Transverse colon (tissue), 4 donors: ENCODE results near the gene METTL17. TPM values are rescaled to one million over a fixed set of nuclear protein-coding genes. Genes with fewer than 3 reads are reported as not detected.
A peak's percentile ranks its signal among the peaks of the same experiment; 100 is the strongest.

Source experiments
- DNase-seq: peaks from one replicate; pipeline ENCODE4 v3.0.0-alpha.2; 2019
- H3K27ac ChIP-seq, 4 donors: fragments of 200-600 bp; sonication (generic); 2 replicates each; pipeline ENCODE4 v1.5.1; 2016 to 2018; ENCODE audit warnings: inconsistent platforms in 4 of 4
- H3K27me3 ChIP-seq: fragments of 200-600 bp; sonication (generic); 2 replicates; pipeline ENCODE4 v1.5.1; 2017; ENCODE audit warnings: inconsistent platforms
- H3K36me3 ChIP-seq, 4 donors: fragments of 200-600 bp; sonication (generic); 2 replicates each; pipeline ENCODE4 v1.5.1; 2017 to 2019; ENCODE audit warnings: inconsistent platforms in 4 of 4
- H3K4me1 ChIP-seq, 4 donors: fragments of 200-600 bp; sonication (generic); 2 replicates each; pipeline ENCODE4 v1.5.1; 2017 to 2020; ENCODE audit warnings: inconsistent platforms in 4 of 4
- H3K4me3 ChIP-seq, 4 donors: fragments of 200-600 bp; sonication (generic); 1 replicate in 1 of 4; 2 replicates in 3 of 4; pipeline versions ENCODE4 v1.5.1 to v1.6.1; 2017 to 2019; ENCODE audit warnings: inconsistent platforms in 4 of 4
- H3K9me3 ChIP-seq, 2 donors: fragments of 200-600 bp; sonication (generic); 2 replicates each; pipeline ENCODE4 v1.5.1; 2017 to 2019; ENCODE audit warnings: inconsistent platforms in 2 of 2
- EP300 ChIP-seq: sonication (generic); formaldehyde crosslinking; IDR thresholded peaks from one replicate; pipeline ENCODE4 v1.6.1; 2017; ENCODE audit warnings: antibody characterized with exemption, low read depth
- POLR2A ChIP-seq: fragments of 450-650 bp; IDR thresholded peaks from one replicate; pipeline ENCODE4 v1.6.1; 2016; ENCODE audit warnings: antibody characterized with exemption, mild to moderate bottlenecking, moderate library complexity
- POLR2AphosphoS5 ChIP-seq, 3 donors: sonication (generic); formaldehyde crosslinking; IDR thresholded peaks; one replicate each; pipeline ENCODE4 v1.6.1; 2016; ENCODE audit warnings: antibody characterized with exemption in 3 of 3
- WGBS, 2 donors: methylation state at CpG; one replicate each; pipeline ENCODE4 v1.1.5; 2018; ENCODE audit warnings: low coverage in 1 of 2; 5-methylcytosine and 5-hydroxymethylcytosine counted together
- in situ Hi-C, 4 donors: fragments of 200-750 bp; cut with MboI; loops; one replicate each; pipeline versions ENCODE4 v1.15.0 to v1.15.1; 2017; ENCODE audit warnings: low sequenced_read_pairs in 3 of 4, low pct_ligation_motif_present in 1 of 4, low pct_unique_long_range_greater_than_20kb in 1 of 4
- intact Hi-C: fragments of 100-400 bp; cut with DNase I; formaldehyde crosslinking; loops from one replicate; pipeline ENCODE4 v1.15.1; 2023; ENCODE audit warnings: low total_unique reads
- total RNA-seq, 4 donors: library from RNA; depleted of rRNA; stranded (reverse); fragments of >200 nt; gene quantifications; one replicate each; pipeline ENCODE4 v1.1.0, GENCODE V29; 2016
- TF ChIP-seq, protein P1 (sequence below), 5 experiments: fragments of 200-600 bp in 3 of 5; fragments of 450-650 bp in 2 of 5; sonication (generic) in 3 of 5; IDR thresholded peaks; 1 replicate in 2 of 5; 2 replicates in 3 of 5; pipeline ENCODE4 v1.5.1; 2016 to 2017; ENCODE audit warnings: antibody characterized with exemption in 5 of 5, inconsistent platforms in 3 of 5, mild to moderate bottlenecking in 2 of 5, moderate library complexity in 1 of 5

Gene METTL17
- total RNA-seq, 4 donors from 2014 or later, result 74.8 to 124 (median 108) TPM

GRCh38 chr14:20970983-20971704 is 18.6 kb upstream of the METTL17 start:
- Histone ChIP-seq H3K27ac (peak overlapping the region; percentile 62 to 86 (median 72)), H3K4me1 (peaks cover 0 to 5% (median 0%) of the 10 kb centered on the region in 4 donors), H3K27me3 (no peaks in the 10 kb centered on the region), H3K9me3 (no peaks in the 10 kb centered on the region), H3K36me3 (no peaks in the 10 kb centered on the region), H3K4me3 (peak overlapping the region; percentile 33 to 55 (median 38))
- TF ChIP-seq, protein P1, sequence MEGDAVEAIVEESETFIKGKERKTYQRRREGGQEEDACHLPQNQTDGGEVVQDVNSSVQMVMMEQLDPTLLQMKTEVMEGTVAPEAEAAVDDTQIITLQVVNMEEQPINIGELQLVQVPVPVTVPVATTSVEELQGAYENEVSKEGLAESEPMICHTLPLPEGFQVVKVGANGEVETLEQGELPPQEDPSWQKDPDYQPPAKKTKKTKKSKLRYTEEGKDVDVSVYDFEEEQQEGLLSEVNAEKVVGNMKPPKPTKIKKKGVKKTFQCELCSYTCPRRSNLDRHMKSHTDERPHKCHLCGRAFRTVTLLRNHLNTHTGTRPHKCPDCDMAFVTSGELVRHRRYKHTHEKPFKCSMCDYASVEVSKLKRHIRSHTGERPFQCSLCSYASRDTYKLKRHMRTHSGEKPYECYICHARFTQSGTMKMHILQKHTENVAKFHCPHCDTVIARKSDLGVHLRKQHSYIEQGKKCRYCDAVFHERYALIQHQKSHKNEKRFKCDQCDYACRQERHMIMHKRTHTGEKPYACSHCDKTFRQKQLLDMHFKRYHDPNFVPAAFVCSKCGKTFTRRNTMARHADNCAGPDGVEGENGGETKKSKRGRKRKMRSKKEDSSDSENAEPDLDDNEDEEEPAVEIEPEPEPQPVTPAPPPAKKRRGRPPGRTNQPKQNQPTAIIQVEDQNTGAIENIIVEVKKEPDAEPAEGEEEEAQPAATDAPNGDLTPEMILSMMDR (IDR thresholded peaks at IDR 0.05), result peak; percentile 73 to 89 (median 79)
- TF ChIP-seq POLR2A, result no peak
- DNase-seq, result peak; percentile 82
- 20 to 36% methylated on average over 1 to 36 of the region's 47 CpGs for WGBS, 2 donors
- intact Hi-C loops (no loop called here), in situ Hi-C loops (loop anchor here in 1 of 4 donors (10.0 kb wide), 1 partner anchor 276 kb away; no protein-coding TSS in a partner anchor)

GRCh38 chr14:20971705-20972021 is 18.1 kb upstream of the METTL17 start:
- 23% methylated on average over 8 of the region's 8 CpGs; no CpG with 5 or more reads in 1 of the 2 donors for WGBS, 2 donors

DNA sequence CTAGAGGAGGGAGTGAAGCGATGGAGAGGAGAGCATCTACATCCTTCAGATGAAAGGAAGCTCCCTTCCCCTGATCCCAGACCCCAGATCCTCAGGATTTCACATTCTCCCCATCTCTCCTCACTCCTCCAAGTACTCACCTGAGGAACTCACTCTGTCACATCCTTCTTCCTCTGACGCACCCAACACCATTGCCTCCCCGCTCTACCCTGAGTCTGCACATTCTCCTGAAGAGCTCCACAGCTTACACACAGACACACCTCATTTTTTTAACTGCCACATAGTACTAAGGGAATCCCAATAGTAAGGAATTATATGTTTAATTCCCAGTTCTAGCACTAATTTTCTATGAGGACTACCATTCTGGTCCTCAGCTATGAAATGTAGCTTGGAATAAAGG is 16.3 kb upstream of the METTL17 start:
- peaks cover 0 to 9% (median 0%) of the 10 kb centered on the region in 4 donors for H3K4me1 ChIP-seq
- H3K4me3 ChIP-seq, result no peak overlapping the region
- in situ Hi-C loops, result loop anchor here in 1 of 4 donors (10.0 kb wide), 1 partner anchor 279 kb away; no protein-coding TSS in a partner anchor
- H3K9me3 ChIP-seq, result no peaks in the 10 kb centered on the region
- 86 to 92% methylated on average over 3 of the region's 3 CpGs for WGBS, 2 donors
- no peak for TF ChIP-seq EP300
- TF ChIP-seq, protein P1 (IDR thresholded peaks at IDR 0.05), result no peak
- H3K27ac ChIP-seq, result no peak overlapping the region
- H3K27me3 ChIP-seq, result no peaks in the 10 kb centered on the region
- no peak for DNase-seq
- no peaks in the 10 kb centered on the region for H3K36me3 ChIP-seq
- intact Hi-C loops, result no loop called here

More at GRCh38 chr14:20971705-20972021, 18.1 kb upstream of the METTL17 start:
- Histone ChIP-seq H3K27ac (peak overlapping the region; percentile 62 to 86 (median 72)), H3K4me1 (peaks cover 0 to 9% (median 0%) of the 10 kb centered on the region in 4 donors), H3K27me3 (no peaks in the 10 kb centered on the region), H3K9me3 (no peaks in the 10 kb centered on the region), H3K36me3 (no peaks in the 10 kb centered on the region), H3K4me3 (peak overlapping the region in 2 of 4 donors; percentile 33 to 55)
- in situ Hi-C loops (loop anchor here in 1 of 4 donors (10.0 kb wide), 1 partner anchor 277 kb away; no protein-coding TSS in a partner anchor), intact Hi-C loops (no loop called here)
- no peak for TF ChIP-seq POLR2AphosphoS5 (IDR thresholded peaks at IDR 0.05)
- TF ChIP-seq EP300, result no peak
- TF ChIP-seq POLR2A, result no peak
- TF ChIP-seq, protein P1 (IDR thresholded peaks at IDR 0.05), result no peak
- DNase-seq, result no peak

- Histone ChIP-seq H3K4me3 (no peak overlapping the region), H3K4me1 (peaks cover 0 to 6% (median 0%) of the 10 kb centered on the region in 4 donors), H3K9me3 (no peaks in the 10 kb centered on the region), H3K27me3 (no peaks in the 10 kb centered on the region), H3K27ac (no peak overlapping the region), H3K36me3 (no peaks in the 10 kb centered on the region)
- in situ Hi-C loops (loop anchor here in 2 of 4 donors (10.0 to 25.0 kb wide), 2 partner anchors 281 to 289 kb away; partner anchors contain the start of genes ANG (in 1 of the 2) and RNASE4 (in 1 of the 2)), intact Hi-C loops (no loop called here)
- TF ChIP-seq POLR2AphosphoS5 (IDR thresholded peaks at IDR 0.05) (no peak), POLR2A (no peak), EP300 (no peak)
- TF ChIP-seq, protein P1 (IDR thresholded peaks at IDR 0.05), result no peak
- 95% methylated on average over 1 of the region's 1 CpG; no CpG with 5 or more reads in 1 of the 2 donors for WGBS, 2 donors
- DNase-seq, result no peak
Observed at GRCh38 chr14:20976291-20976690, 13.5 kb upstream of the METTL17 start.
